HG03039 (cell line): ENCODE data around the gene ZNF232.
"Not testable (repeated sequence)": the region's sequence is repeated elsewhere in the genome, so short reads cannot be mapped to it uniquely, and the experiment has no call there.

Source experiments
- ATAC-seq: cut with Tn5 transposase; IDR thresholded peaks from one replicate; pipeline ENCODE4 v1.9.1; 2021; ENCODE audit warnings: mild to moderate bottlenecking, moderate library complexity; ENCODE audit not compliant: unreplicated experiment

ZNF232 gene

GRCh38 chr17:5130261-5130660 is 18.6 kb upstream of the ZNF232 start:
- ATAC-seq = not testable (repeated sequence)

GRCh38 chr17:5129770-5130169 is 18.1 kb upstream of the ZNF232 start:
- ATAC-seq = not testable (repeated sequence)

DNA sequence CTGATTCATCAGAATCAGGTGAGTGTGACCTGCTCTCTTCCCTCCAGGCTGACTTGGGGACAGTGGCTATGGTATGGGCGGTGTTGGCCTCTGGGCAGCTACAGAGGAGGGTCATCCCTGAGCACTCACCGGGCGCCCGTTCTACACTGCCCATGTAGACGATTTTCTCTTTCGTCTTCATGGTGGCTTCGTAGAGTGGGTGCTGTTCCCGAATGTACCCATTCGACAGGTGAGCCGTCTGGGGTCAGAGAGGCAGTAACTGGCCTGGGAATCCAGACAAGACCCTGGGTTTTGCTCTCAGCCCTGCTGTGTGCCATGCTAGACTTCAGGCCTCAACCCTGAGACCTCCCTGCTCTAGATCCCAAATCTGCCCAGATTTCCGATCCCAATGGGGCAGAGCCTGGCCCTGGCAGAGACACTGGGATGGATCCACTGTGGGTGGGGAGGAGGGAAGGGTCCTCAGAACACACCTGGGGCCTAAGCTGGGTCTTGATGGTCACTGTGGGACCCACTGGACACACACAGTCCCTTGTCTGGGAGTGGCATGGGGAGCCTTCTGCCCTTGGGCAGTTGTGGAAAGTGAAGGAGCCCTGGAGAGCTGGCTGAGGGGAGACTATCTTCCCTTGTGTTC is 17.3 kb upstream of the ZNF232 start:
- ATAC-seq = no peak

GRCh38 chr17:5128387-5128786 is 16.7 kb upstream of the ZNF232 start:
- ATAC-seq = not testable (repeated sequence)

GRCh38 chr17:5127910-5128309 is 16.2 kb upstream of the ZNF232 start:
- no peak for ATAC-seq

GRCh38 chr17:5126719-5127488 is 15.2 kb upstream of the ZNF232 start:
- no peak for ATAC-seq

GRCh38 chr17:5124896-5125295 is 13.2 kb upstream of the ZNF232 start:
- ATAC-seq = not testable (repeated sequence)

DNA sequence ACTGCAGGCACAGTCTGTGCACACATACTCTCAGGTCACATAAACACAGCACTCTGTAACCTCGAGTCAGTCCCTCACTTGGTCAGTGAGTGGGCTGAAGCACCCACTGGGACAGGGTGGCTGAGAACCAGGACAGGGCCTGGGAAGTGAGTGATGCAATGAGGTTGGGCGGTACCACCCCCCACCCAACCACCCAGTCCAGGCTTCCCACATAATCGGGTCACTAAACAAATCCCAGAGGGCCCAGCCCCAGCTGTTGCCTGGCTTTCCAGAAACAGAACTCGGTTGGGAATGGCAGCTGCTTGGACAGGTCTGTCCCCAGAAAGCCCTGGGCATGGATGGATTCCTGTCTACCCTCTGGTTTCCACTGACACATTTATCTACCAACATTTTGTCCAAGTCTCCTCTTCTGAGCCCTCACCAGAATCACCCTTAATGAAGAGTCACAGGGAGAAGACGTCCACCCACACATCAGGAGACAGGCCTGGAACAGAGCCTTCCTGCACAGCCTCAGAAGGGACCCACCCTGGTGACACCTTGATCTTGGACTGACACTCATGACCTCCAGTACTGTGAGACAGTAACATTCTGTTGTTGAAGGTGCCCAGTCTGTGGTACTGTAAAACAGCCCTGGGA is 12.6 kb upstream of the ZNF232 start:
- not testable (repeated sequence) for ATAC-seq

DNA sequence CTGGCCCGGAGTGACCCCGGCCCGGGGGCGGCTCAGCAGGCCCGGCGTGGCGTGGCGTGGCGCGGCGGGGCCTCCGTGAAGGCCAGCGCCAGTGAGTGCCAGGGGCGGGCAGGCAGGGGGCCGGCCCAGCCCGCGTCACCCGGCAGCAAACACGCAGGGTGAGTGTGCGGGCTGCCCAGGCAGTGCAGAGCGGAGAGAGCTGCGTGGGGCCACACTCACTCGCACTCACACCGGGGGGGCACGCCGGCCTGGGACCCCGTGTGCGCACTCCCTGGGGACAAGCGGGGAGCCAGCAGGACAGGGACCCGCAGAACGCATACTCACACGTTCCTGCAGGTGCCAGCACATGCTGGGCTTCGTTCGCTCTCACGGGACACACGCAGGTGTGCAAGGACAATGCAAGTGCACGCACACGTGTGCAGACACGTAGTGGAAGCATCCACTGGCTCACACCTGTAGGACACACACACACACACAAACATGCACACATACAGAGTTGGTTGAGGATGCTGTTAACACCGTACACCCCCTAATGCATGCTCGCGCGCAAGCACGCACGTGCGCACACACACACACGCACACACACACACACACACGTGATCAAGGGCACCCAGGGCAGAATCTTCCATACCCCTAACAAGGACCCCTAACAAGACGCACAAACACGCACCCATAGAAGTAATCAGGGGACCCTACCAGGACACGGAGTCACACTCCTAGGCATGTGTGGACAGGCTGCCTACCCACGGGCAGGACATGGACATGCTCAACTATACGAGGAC is 11.9 kb upstream of the ZNF232 start:
- ATAC-seq = no peak

GRCh38 chr17:5122586-5123342 is 11.1 kb upstream of the ZNF232 start:
- no peak for ATAC-seq

DNA sequence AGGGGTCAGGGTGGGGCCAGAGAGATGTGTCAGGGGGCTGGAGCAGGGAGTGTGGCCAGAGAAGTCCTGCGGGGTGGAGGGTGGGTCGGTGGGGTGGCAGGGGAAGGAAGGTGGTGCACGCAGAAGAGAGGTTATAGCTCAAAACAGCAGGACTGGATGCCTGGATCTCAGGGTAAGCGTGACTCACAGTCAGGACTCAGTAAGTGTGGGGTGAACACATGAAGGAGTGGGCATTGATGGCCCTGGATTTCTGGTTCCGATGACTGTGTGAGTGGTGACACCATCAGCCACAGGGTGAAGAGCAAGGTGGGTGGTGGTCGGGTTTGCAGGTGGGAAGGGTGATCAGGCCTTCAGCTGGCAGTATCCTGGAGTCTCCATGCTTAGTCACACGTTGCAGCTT is 10.4 kb upstream of the ZNF232 start:
- not testable (repeated sequence) for ATAC-seq

- no peak for ATAC-seq
Measured at GRCh38 chr17:5121186-5121841, 9.6 kb upstream of the ZNF232 start.

- ATAC-seq = not testable (repeated sequence)
Measured at GRCh38 chr17:5120436-5121185, 8.9 kb upstream of the ZNF232 start.

GRCh38 chr17:5120036-5120435 is 8.4 kb upstream of the ZNF232 start:
- no peak for ATAC-seq

GRCh38 chr17:5118219-5118618 is 6.5 kb upstream of the ZNF232 start:
- no peak for ATAC-seq

- no peak for ATAC-seq
Measured at GRCh38 chr17:5115673-5116651, 4.3 kb upstream of the ZNF232 start, which contains the start of gene USP6. Gene USP6, plus strand, starts transcription at chr17:5116032. Its CDS starts 14,336 bp downstream, at chr17:5130368.

GRCh38 chr17:5110816-5111215 is 862 bp downstream of the ZNF232 start:
- ATAC-seq = no peak

DNA sequence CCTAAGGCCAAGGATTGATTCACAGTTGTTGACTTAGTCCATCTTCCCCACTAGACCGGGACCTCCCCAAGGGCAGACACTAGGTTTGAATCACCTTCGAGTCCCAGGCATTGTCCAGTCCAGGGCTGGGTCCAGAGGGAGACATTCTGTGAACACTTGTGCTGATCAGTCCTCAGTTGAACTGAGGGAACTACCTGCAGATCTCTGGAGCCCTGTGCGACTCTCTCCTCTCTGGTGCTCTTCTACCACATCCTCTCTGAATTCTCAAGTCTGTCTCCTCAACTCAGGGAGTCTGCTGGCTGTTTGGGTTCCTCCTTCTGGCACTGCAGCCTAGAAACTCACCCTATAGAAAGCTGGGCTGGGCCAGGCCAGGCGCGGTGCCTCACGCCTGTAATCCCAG is 10.8 kb downstream of the ZNF232 start:
- ATAC-seq = no peak
